Vagina (tissue), 2 donors: ENCODE results near the gene ADCY3. TPM values are rescaled to one million over a fixed set of nuclear protein-coding genes. Genes with fewer than 3 reads are reported as not detected.
"Not testable (repeated sequence)": the region's sequence is repeated elsewhere in the genome, so short reads cannot be mapped to it uniquely, and the experiment has no call there.

ENCODE experiments used
- DNase-seq, 2 donors: peaks; one replicate each; pipeline ENCODE4 v3.0.0-alpha.2; 2017; ENCODE audit errors: extremely low spot score in 2 of 2
- H3K27ac ChIP-seq: fragments of 200-600 bp; sonication (generic); one replicate; pipeline ENCODE4 v1.5.1; 2019
- H3K27me3 ChIP-seq: fragments of 200-600 bp; sonication (generic); one replicate; pipeline ENCODE4 v1.5.1; 2019
- H3K36me3 ChIP-seq, 2 donors: fragments of 200-600 bp; sonication (generic); one replicate each; pipeline ENCODE4 v1.5.1; 2017 to 2019
- H3K4me1 ChIP-seq: fragments of 200-600 bp; sonication (generic); one replicate; pipeline ENCODE4 v1.5.1; 2019
- H3K4me3 ChIP-seq, 2 donors: fragments of 200-600 bp; sonication (generic); 1 replicate in 1 of 2; 2 replicates in 1 of 2; pipeline ENCODE4 v1.5.1; 2016 to 2019
- H3K9me3 ChIP-seq: fragments of 200-600 bp; sonication (generic); one replicate; pipeline ENCODE4 v1.5.1; 2019
- POLR2A ChIP-seq, 2 donors: fragments of 450-650 bp; IDR thresholded peaks; one replicate each; pipeline ENCODE4 v1.6.1; 2017; ENCODE audit warnings: antibody characterized with exemption in 2 of 2, mild to moderate bottlenecking in 2 of 2, moderate library complexity in 2 of 2
- POLR2AphosphoS5 ChIP-seq, 2 donors: sonication (generic); formaldehyde crosslinking; IDR thresholded peaks; one replicate each; pipeline ENCODE4 v1.9.0; 2017; ENCODE audit warnings: antibody characterized with exemption in 2 of 2, mild to moderate bottlenecking in 2 of 2, low read depth in 1 of 2; ENCODE audit not compliant: insufficient read depth in 1 of 2
- intact Hi-C: fragments of 100-400 bp; cut with DNase I; formaldehyde crosslinking; loops from one replicate; pipeline ENCODE4 v1.15.1; 2023
- total RNA-seq: library from RNA; depleted of rRNA; stranded (reverse); fragments of >200 nt; gene quantifications from one replicate; pipeline ENCODE4 v1.2.3, GENCODE V29; 2016
- TF ChIP-seq, protein P1 (sequence below), 3 experiments: fragments of 450-650 bp in 2 of 3; fragments of 200-600 bp in 1 of 3; sonication (generic) in 1 of 3; IDR thresholded peaks; one replicate each; pipeline ENCODE4 v1.5.1; 2017 to 2019; ENCODE audit warnings: antibody characterized with exemption in 3 of 3, mild to moderate bottlenecking in 2 of 3, moderate library complexity in 2 of 3

Gene ADCY3
- total RNA-seq, 1 donor from 2014 or later, result 90.6 TPM

DNA sequence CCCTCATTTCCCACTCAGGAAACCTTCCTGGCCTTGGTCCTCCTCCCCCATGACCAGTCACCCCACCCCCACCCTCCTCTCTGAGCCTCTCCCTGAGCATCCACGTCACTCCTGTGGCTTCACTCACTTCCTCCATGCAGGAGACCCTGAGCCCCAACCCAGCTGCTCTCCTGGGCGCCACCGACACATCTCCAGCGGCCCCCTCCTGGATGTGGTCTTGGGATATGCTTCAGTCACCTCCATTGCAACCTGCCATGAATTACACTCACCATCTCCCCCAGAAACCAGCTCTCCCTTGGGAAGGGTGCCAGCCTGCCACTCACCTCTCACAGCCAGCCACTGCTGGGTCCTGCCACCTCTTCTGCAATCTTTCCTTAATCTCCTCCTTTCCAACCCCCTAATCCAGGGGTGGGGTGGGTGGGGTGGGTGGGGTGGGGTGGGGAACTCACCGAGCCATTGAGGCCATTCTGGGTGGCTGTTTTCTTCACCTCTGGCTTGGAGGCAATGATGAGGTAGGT, 82.0 kb downstream of the ADCY3 start:
- Histone ChIP-seq H3K4me1 (no peaks in the 10 kb centered on the region), H3K9me3 (no peaks in the 10 kb centered on the region), H3K27me3 (no peaks in the 10 kb centered on the region), H3K36me3 (peaks cover 3 to 31% of the 10 kb centered on the region in 2 donors), H3K4me3 (no peak overlapping the region), H3K27ac (no peak overlapping the region)
- TF ChIP-seq, protein P1, sequence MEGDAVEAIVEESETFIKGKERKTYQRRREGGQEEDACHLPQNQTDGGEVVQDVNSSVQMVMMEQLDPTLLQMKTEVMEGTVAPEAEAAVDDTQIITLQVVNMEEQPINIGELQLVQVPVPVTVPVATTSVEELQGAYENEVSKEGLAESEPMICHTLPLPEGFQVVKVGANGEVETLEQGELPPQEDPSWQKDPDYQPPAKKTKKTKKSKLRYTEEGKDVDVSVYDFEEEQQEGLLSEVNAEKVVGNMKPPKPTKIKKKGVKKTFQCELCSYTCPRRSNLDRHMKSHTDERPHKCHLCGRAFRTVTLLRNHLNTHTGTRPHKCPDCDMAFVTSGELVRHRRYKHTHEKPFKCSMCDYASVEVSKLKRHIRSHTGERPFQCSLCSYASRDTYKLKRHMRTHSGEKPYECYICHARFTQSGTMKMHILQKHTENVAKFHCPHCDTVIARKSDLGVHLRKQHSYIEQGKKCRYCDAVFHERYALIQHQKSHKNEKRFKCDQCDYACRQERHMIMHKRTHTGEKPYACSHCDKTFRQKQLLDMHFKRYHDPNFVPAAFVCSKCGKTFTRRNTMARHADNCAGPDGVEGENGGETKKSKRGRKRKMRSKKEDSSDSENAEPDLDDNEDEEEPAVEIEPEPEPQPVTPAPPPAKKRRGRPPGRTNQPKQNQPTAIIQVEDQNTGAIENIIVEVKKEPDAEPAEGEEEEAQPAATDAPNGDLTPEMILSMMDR (IDR thresholded peaks at IDR 0.05), result no peak
- TF ChIP-seq POLR2A (IDR thresholded peaks at IDR 0.05), result no peak
- TF ChIP-seq POLR2AphosphoS5 (IDR thresholded peaks at IDR 0.05; ENCODE audit: insufficient read depth in 1 of 2, low read depth in 1 of 2), result no peak
- DNase-seq, result no peak
- intact Hi-C loops, result no loop called here

DNA sequence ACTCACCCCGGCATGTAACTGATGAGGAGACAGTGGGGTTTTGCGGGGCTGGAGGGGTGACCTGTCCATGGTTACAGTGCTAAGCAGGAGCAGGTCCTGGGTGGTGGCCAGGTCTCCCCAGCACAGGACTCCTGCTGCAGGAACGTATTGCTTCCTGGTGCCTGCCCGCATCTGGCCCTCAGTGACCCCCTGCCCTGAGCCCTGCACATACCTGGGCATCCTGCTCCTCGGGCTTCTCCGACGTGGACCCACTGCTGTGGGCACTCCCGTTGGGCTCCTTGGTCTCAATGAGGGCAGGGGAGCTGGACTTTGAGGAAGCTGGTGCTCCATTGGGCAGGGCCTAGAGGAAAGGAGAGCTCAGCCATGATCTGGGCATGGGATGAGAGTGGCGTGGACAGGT, 83.3 kb downstream of the ADCY3 start:
- TF ChIP-seq, protein P1 (IDR thresholded peaks at IDR 0.05), result no peak
- TF ChIP-seq POLR2A (IDR thresholded peaks at IDR 0.05) (no peak), POLR2AphosphoS5 (IDR thresholded peaks at IDR 0.05; ENCODE audit: insufficient read depth in 1 of 2, low read depth in 1 of 2) (no peak)
- DNase-seq, result no peak
- H3K27ac ChIP-seq, result no peak overlapping the region
- H3K4me3 ChIP-seq, result no peak overlapping the region
- no peaks in the 10 kb centered on the region for H3K4me1 ChIP-seq
- H3K27me3 ChIP-seq, result no peaks in the 10 kb centered on the region
- H3K36me3 ChIP-seq, result peaks cover 3 to 30% of the 10 kb centered on the region in 2 donors
- intact Hi-C loops, result no loop called here
- no peaks in the 10 kb centered on the region for H3K9me3 ChIP-seq

DNA sequence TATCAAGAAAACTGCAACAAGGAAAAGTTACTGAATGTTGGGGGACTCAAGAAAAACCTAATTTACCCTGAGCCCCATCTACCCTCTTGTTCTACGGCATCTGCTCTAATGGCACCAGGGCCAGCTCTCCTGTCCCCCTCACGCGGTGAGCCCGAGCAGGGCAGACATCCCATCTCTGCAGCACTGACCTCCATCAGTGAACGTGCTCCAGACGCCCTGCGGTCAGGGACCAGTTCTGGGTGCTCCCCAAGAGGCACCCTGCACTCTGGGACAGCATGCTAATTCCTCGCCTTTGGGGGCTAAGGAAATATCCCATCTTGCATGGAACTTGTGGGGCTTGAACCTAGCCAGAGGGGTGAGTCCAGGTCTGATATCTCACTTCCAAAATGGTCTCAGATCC, 83.8 kb downstream of the ADCY3 start:
- no peak overlapping the region for H3K27ac ChIP-seq
- no peaks in the 10 kb centered on the region for H3K27me3 ChIP-seq
- H3K4me3 ChIP-seq, result no peak overlapping the region
- no peak for DNase-seq
- H3K9me3 ChIP-seq, result no peaks in the 10 kb centered on the region
- TF ChIP-seq POLR2A (IDR thresholded peaks at IDR 0.05) (no peak), POLR2AphosphoS5 (IDR thresholded peaks at IDR 0.05; ENCODE audit: insufficient read depth in 1 of 2, low read depth in 1 of 2) (no peak)
- TF ChIP-seq, protein P1 (IDR thresholded peaks at IDR 0.05), result no peak
- H3K36me3 ChIP-seq, result peaks cover 3 to 27% of the 10 kb centered on the region in 2 donors
- no peaks in the 10 kb centered on the region for H3K4me1 ChIP-seq
- intact Hi-C loops, result no loop called here

DNA sequence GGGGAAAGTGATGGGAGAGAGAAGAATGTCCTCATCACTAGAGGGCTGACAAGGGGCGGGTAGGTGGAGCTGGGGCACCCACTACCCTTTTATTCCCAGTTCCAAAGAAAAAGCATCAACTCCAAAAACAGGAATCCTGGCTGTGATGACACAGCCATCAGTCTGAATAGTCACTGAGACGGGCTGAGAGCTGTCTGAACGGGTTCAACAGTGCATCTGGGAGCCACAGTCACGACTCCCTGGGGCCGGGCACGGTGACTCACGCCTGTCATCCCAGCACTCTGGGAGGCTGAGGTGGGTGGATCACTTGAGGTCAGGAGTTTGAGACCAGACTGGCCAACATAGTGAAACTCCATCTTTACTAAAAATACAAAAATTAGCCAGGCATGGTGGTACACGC, 84.6 kb downstream of the ADCY3 start:
- H3K27ac ChIP-seq, H3K27me3 ChIP-seq, H3K9me3 ChIP-seq, DNase-seq, H3K4me3 ChIP-seq, intact Hi-C loops, H3K4me1 ChIP-seq: not testable (repeated sequence)
- peaks cover 3 to 31% of the 10 kb centered on the region in 2 donors for H3K36me3 ChIP-seq

DNA sequence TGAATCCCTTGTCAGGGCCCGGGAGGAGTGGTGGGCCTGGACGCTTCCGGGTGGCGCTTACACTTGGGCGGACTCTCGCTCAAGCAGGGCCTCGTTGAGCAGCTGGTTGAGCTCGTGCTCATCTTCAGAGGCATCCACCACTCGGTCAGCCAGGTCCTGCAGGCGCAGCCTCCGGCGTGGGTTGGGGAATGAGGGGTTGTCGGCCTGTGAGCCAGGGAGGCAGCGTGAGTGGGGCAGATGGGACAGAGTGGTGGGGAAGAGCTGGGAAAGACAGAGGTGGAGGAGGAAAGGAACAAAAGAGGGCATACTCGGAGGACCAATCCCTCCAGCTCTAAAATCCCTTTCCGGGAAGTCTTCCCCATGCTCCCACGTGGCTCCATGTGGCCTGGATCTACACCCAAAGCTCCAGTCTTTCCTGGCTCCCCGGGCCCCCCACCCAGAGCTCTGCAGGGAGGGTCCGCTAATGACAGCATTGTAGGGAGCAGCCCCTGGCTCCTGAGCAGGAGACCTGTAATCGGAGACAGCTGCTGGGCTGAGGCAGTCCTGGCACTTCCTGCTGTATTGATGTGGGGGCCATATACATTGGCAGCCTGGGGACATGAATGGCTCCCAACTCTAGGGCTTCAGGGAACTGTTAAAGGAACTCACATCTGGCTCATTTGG, 85.2 kb downstream of the ADCY3 start:
- H3K27me3 ChIP-seq, result no peaks in the 10 kb centered on the region
- TF ChIP-seq, protein P1 (IDR thresholded peaks at IDR 0.05), result no peak
- no peak for DNase-seq
- no peaks in the 10 kb centered on the region for H3K4me1 ChIP-seq
- intact Hi-C loops, result no loop called here
- peaks cover 3 to 28% of the 10 kb centered on the region in 2 donors for H3K36me3 ChIP-seq
- H3K27ac ChIP-seq, result no peak overlapping the region
- H3K9me3 ChIP-seq, result no peaks in the 10 kb centered on the region
- H3K4me3 ChIP-seq, result no peak overlapping the region
